Stomach (tissue), 19 donors: ENCODE data around the gene AK5. TPM values are rescaled to one million over a fixed set of nuclear protein-coding genes. Genes with fewer than 3 reads are reported as not detected.

ENCODE experiments used
- DNase-seq, 2 donors: peaks; one replicate each; pipeline versions ENCODE4 v3.0.0 to v3.0.0-alpha.2; 2013 to 2019
- H3K27ac ChIP-seq, 5 donors: fragments of 200-600 bp in 4 of 5; sonication (generic) in 4 of 5; one replicate each; pipeline ENCODE4 v1.5.1; 2013 to 2019; ENCODE audit warnings: mild to moderate bottlenecking in 1 of 5, moderate library complexity in 1 of 5
- H3K27me3 ChIP-seq, 3 donors: fragments of 200-600 bp; sonication (generic); one replicate each; pipeline ENCODE4 v1.5.1; 2017 to 2019; ENCODE audit warnings: mixed run types in 1 of 3
- H3K36me3 ChIP-seq, 4 donors: fragments of 200-600 bp; sonication (generic); 1 replicate in 3 of 4; 2 replicates in 1 of 4; pipeline ENCODE4 v1.5.1; 2016 to 2019
- H3K4me1 ChIP-seq, 4 donors: fragments of 200-600 bp; sonication (generic); one replicate each; pipeline ENCODE4 v1.5.1; 2016 to 2019
- H3K4me3 ChIP-seq, 4 donors: fragments of 200-600 bp; sonication (generic) in 3 of 4; one replicate each; pipeline ENCODE4 v1.5.1; 2016 to 2019; ENCODE audit warnings: mild to moderate bottlenecking in 1 of 4
- H3K9me3 ChIP-seq, 4 donors: fragments of 200-600 bp; sonication (generic); one replicate each; pipeline ENCODE4 v1.5.1; 2016 to 2019
- CTCF ChIP-seq, 7 experiments: fragments of 450-650 bp in 4 of 7; fragments of 200-600 bp in 3 of 7; sonication (generic) in 3 of 7; IDR thresholded peaks; one replicate each; pipeline ENCODE4 v1.5.1; 2016 to 2019; ENCODE audit warnings: antibody characterized with exemption in 7 of 7, control low read depth in 2 of 7, mild to moderate bottlenecking in 1 of 7
- EP300 ChIP-seq: sonication (generic); formaldehyde crosslinking; IDR thresholded peaks from one replicate; pipeline ENCODE4 v1.6.1; 2017; ENCODE audit warnings: antibody characterized with exemption
- POLR2A ChIP-seq, 4 donors: fragments of 450-650 bp; IDR thresholded peaks; one replicate each; pipeline ENCODE4 v1.6.1; 2016; ENCODE audit warnings: antibody characterized with exemption in 4 of 4, control low read depth in 2 of 4, mild to moderate bottlenecking in 1 of 4, moderate library complexity in 1 of 4
- POLR2AphosphoS5 ChIP-seq, 3 donors: sonication (generic); formaldehyde crosslinking; IDR thresholded peaks; one replicate each; pipeline ENCODE4 v1.6.1; 2016; ENCODE audit warnings: antibody characterized with exemption in 3 of 3
- WGBS, 5 donors: extraction: QIAGEN DNeasy Blood & Tissue Kit in 3 of 5; methylation state at CpG; one replicate each; pipeline versions ENCODE4 v1.1.5 to v1.1.7; 2013 to 2018; 5-methylcytosine and 5-hydroxymethylcytosine counted together
- intact Hi-C: fragments of 100-400 bp; cut with DNase I; formaldehyde crosslinking; loops from one replicate; pipeline ENCODE4 v1.15.1; 2023; ENCODE audit warnings: low total_unique reads
- long read RNA-seq, 10 donors: transcript quantifications; one replicate each; lab custom pipeline, GENCODE V29; 2026
- polyA plus RNA-seq, 3 donors: library from polyadenylated mRNA; stranded (reverse); fragments of 200-250 nt; gene quantifications; one replicate each; pipeline ENCODE4 v1.2.3, GENCODE V29; 2013
- total RNA-seq, 5 donors: library from RNA; depleted of rRNA; stranded (reverse); fragments of >200 nt; gene quantifications; one replicate each; pipeline versions ENCODE4 v1.1.0 to v1.2.3, GENCODE V29; 2014 to 2016
- donor health status: healthy with polysubstance abuse.
- donor health status: Bipolar disorder and iron deficiency.
- donor health status: healthy.

The AK5 gene
- total RNA-seq, result 1 to 10 TPM in 2 of 5 donors, not detected in 3; 1.3 to 5.0 TPM
- 1 to 10 TPM in 1 of 3 donors, under 1 TPM in 2; 0.23 to 1.5 (median 0.25) TPM for polyA plus RNA-seq
- long read RNA-seq, donor 1, partial matches to known transcripts, result 0 of 1 reads
- long read RNA-seq, donor 1, other reads (novel, unspliced or antisense), result 0 of 1 reads
- long read RNA-seq, donor 2, partial matches to known transcripts, result 0 of 2 reads
- long read RNA-seq, donor 2, other reads (novel, unspliced or antisense), result 0 of 2 reads
- long read RNA-seq, donor 3, partial matches to known transcripts, result 0 of 1 reads
- long read RNA-seq, donor 3, other reads (novel, unspliced or antisense), result 0 of 1 reads
- long read RNA-seq, donor 4, result 0 reads
- long read RNA-seq, donor 5, result 0 reads
- long read RNA-seq, donor 6, result 0 reads
- long read RNA-seq, donor 7, partial matches to known transcripts, result 0 of 2 reads
- long read RNA-seq, donor 7, other reads (novel, unspliced or antisense), result 0 of 2 reads
- long read RNA-seq, donor 8, partial matches to known transcripts, result 0 of 1 reads
- long read RNA-seq, donor 8, other reads (novel, unspliced or antisense), result 0 of 1 reads
- long read RNA-seq, donor 9, partial matches to known transcripts, result 0 of 1 reads
- long read RNA-seq, donor 9, other reads (novel, unspliced or antisense), result 0 of 1 reads
- long read RNA-seq, donor 10, result 0 reads

- peaks cover 0 to 72% (median 34%) of the 10 kb centered on the region in 3 donors for H3K27me3 ChIP-seq
- DNase-seq, result peak; percentile 36 to 80
- H3K4me1 ChIP-seq, result peaks cover 17 to 21% (median 19%) of the 10 kb centered on the region in 4 donors
- WGBS, 5 donors, result 3 to 8% (median 3%) methylated on average over 16 to 71 of the region's 71 CpGs
- TF ChIP-seq CTCF (IDR thresholded peaks at IDR 0.05), result no peak
- TF ChIP-seq POLR2A (IDR thresholded peaks at IDR 0.05), result no peak
- TF ChIP-seq POLR2AphosphoS5 (IDR thresholded peaks at IDR 0.05), result no peak
- no peak for TF ChIP-seq EP300
- H3K27ac ChIP-seq, result no peak within 1 kb of the TSS
- H3K9me3 ChIP-seq, result no peaks in the 10 kb centered on the region
- H3K4me3 ChIP-seq, result peak within 1 kb of the TSS; percentile 48 to 75 (median 60)
- no peaks in the 10 kb centered on the region for H3K36me3 ChIP-seq
- intact Hi-C loops, result no loop called here
Observed at GRCh38 chr1:77281491-77282186, at the start of gene AK5. AK5 (plus strand) TSS chr1:77282019; CDS start chr1:77282314, 295 bp downstream.

- Histone ChIP-seq H3K27ac (no peak overlapping the region), H3K27me3 (no peaks in the 10 kb centered on the region), H3K36me3 (no peaks in the 10 kb centered on the region), H3K9me3 (peaks cover 0 to 13% (median 0%) of the 10 kb centered on the region in 4 donors), H3K4me1 (no peaks in the 10 kb centered on the region), H3K4me3 (no peak overlapping the region)
- intact Hi-C loops, result no loop called here
- no peak for DNase-seq
- TF ChIP-seq CTCF (IDR thresholded peaks at IDR 0.05), result no peak
- no peak for TF ChIP-seq POLR2AphosphoS5 (IDR thresholded peaks at IDR 0.05)
- no peak for TF ChIP-seq POLR2A (IDR thresholded peaks at IDR 0.05)
- TF ChIP-seq EP300, result no peak
- WGBS, 5 donors, result 95 to 100% (median 97%) methylated on average over 1 of the region's 1 CpG
Observed at GRCh38 chr1:77232829-77233228, 49.0 kb upstream of the AK5 start.

GRCh38 chr1:77234096-77234495 lies 47.7 kb upstream of the AK5 start:
- Histone ChIP-seq H3K4me3 (no peak overlapping the region), H3K27me3 (no peaks in the 10 kb centered on the region), H3K9me3 (peaks cover 0 to 13% (median 0%) of the 10 kb centered on the region in 4 donors), H3K27ac (no peak overlapping the region), H3K36me3 (no peaks in the 10 kb centered on the region), H3K4me1 (no peaks in the 10 kb centered on the region)
- WGBS, 5 donors, result 84 to 93% (median 91%) methylated on average over 1 of the region's 1 CpG
- intact Hi-C loops, result no loop called here
- no peak for DNase-seq
- no peak for TF ChIP-seq CTCF (IDR thresholded peaks at IDR 0.05)

- H3K4me1 ChIP-seq, result no peaks in the 10 kb centered on the region
- no peak overlapping the region for H3K4me3 ChIP-seq
- DNase-seq, result no peak
- H3K27ac ChIP-seq, result no peak overlapping the region
- H3K36me3 ChIP-seq, result no peaks in the 10 kb centered on the region
- H3K27me3 ChIP-seq, result no peaks in the 10 kb centered on the region
- H3K9me3 ChIP-seq, result peaks cover 0 to 13% (median 0%) of the 10 kb centered on the region in 4 donors
- TF ChIP-seq EP300 (no peak), CTCF (IDR thresholded peaks at IDR 0.05) (no peak)
- WGBS, 5 donors, result 55 to 72% (median 61%) methylated on average over 1 of the region's 1 CpG
- intact Hi-C loops, result no loop called here
Observed at GRCh38 chr1:77234943-77235342, 46.9 kb upstream of the AK5 start.
